Dedifferentiated amniotic fluid mesenchymal stem cell (primary cell): ENCODE measurements around the gene SLC66A3.
"Not testable (repeated sequence)": the region's sequence is repeated elsewhere in the genome, so short reads cannot be mapped to it uniquely, and the experiment has no call there.

Experiments used
- DNase-seq: peaks from one replicate; pipeline ENCODE4 v3.0.0-alpha.2; 2016; ENCODE audit errors: extremely low spot score

Gene SLC66A3

DNA sequence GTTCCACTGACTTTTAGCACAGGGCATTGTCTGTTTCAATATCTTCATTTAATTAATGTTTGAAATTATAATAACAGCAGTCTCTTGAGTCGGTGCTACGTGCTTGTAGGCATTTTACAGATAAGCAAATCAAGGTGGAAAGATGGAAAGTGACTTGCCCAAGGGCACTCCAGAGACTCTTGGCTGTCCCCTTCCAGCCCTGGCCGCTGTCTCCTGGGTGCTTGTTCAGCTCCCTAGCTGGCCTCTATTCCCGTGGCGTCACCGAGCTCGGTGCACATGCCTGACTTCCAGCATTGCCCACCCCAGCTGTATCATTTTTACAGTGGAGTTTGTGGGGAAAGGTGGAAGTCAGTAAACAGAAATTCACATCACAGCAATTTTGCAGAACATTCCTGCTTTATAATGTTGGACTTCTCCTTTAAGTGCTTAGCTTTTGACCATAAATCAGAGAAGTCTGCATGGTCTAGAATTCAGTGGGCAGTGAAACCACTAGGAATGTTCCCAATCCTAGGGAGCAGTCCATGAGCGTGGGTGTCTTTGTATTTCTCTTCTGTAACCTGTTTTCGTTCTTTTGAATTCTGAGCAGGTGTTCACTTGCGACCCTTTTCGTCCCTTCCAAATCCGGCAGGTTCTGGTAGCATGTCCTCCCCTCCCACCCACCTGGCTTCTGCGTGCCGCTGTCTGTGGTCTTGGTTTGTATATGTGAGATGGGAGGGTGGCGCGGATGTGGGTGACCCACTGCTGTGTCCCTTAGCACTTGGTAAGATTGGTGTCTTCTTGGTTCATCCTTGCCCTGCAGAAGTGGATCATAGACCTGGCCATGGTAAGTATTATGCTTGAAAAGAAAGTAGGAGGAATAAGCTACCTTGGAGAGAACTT, 8.4 kb downstream of the SLC66A3 start:
- no peak for DNase-seq

- DNase-seq = not testable (repeated sequence)
Measured at GRCh38 chr2:11165046-11165445, 9.8 kb downstream of the SLC66A3 start.

- no peak for DNase-seq
Measured at GRCh38 chr2:11166476-11166875, 11.2 kb downstream of the SLC66A3 start.

GRCh38 chr2:11168488-11168887, 13.2 kb downstream of the SLC66A3 start:
- no peak for DNase-seq

DNA sequence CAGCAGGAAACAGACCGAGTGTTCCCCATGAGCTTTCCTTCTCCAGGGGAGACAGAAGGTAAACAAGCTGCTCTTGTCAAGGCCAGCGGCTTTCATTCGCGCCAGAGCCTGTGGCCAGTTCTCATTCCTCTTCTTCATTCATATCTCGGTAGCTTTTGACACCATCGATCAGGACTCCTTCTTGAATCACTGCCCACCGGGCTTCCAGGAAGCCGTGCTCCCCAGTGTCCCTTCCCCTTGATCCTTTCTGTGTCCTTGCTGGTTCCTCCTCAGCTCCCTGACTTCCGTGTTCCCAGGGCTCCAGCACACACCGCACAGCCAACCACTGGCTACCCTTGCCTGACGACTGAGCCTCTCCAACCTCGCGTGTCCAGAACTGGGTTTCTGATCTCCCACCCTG, 14.1 kb downstream of the SLC66A3 start:
- no peak for DNase-seq

DNA sequence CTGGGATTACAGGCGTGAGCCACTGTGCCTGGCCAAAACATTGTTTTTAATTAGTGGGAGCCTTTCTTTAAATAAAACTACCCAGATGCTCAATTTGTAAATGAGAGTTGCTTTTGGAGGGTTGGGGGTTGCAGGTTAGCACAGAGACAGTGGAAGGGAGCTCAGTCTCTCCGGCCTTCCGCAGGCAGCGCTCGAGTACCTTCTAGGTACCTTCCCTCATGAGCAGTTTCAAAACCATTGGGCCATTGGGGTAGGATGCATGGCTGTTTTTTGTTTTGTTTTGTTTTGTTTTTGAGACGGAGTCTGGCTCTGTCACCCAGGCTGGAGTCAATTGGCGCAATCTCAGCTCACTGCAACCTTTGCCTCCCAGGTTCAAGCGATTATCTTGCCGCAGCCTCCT, 19.0 kb downstream of the SLC66A3 start:
- DNase-seq = no peak

- DNase-seq = peak; percentile 31
Measured at GRCh38 chr2:11175293-11175795, 20.1 kb downstream of the SLC66A3 start.

DNA sequence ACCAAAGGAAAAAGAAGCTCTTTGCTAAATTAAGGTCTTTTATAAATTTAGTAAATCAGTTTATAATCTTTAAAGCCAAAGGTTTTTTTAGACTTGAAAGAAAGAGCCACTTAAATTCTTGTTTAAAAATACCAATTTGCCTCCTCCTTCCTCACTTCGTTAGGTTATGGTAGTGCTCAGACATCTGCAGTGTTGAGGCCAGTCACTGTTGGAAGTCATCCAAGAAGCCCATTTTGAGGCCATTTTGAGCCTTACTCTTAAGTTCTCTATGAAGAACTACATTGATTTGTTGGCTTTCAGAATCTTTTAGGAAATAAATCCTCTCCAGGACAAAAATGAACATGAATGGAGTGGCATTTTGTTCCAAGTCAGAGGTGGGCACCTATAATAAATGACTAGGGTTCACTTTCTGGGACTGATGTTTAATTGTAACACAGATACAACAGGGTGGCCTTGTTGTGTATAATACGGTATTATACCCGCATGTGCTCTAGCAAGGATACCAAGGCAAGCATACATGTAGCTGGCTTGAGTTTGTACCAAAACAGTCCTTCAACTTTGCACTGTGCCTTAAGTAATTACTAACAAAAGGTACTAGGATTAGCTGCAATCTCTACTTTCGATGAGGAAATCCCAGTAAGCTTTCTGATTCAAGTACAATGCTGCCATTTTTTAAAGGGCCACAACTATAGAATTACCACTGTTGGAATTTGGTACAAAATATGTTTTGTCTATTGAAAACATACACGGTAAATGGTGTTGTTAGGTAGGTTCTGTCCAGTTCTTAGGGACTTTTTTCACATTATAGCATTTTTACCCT, 22.8 kb downstream of the SLC66A3 start:
- no peak for DNase-seq

GRCh38 chr2:11179196-11179595, 23.9 kb downstream of the SLC66A3 start:
- DNase-seq = no peak

DNA sequence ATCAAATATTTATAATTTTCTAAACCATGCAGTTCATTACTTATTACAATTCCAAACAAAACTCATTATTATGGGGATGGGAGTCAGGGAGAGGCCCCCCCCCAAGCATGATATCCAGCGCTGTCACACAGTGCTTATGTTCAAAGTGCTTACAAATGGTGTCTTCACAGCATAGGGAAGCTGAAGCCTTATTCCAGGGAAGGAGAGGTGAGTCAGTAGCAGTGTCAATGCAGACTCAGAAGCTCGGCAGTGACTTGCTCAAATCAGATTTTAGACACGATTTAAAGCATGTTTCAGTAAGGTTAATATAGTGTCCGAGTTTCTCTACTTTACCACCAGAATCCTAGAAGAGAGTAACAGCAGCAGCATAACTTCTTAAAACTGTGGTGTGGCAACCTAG, 24.6 kb downstream of the SLC66A3 start:
- no peak for DNase-seq

DNA sequence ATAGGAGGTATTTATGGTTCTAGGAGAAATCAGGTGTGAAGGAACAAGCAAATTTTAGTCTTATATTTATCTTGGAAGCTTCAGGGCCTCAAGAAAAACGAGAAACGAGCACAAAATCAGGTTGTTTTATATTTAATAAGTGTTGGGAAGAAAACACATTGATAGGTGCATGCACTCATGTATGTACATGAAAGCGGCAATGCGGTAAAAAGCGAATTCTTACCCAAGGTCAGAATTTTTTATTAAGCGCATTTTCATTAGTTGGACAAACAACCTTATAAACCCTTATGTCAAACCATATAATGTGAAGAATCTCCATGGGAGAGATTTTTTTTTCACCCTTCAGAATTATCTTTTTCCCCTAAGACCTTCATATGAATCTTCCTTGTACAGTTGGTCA, 25.4 kb downstream of the SLC66A3 start:
- DNase-seq = no peak

GRCh38 chr2:11182951-11183350, 27.7 kb downstream of the SLC66A3 start:
- no peak for DNase-seq

DNA sequence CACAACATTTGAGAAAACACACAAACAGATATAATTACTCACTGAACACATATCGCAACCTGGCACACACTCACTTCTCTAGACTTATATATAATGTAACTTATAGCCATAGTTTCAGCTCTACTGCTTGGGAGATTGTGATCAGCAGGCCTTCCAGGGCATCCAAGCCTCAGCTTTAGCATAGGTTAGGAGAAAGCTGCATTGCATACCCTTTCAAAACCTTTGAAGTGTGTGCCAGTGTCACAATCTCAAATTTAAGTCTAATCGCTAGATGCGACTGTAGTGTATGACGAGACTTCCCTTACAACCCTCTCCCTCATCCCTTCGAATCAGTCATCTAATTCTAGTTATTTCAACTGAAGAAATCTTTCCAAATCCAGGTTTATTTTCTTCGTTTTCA, 30.9 kb downstream of the SLC66A3 start:
- DNase-seq = no peak

DNA sequence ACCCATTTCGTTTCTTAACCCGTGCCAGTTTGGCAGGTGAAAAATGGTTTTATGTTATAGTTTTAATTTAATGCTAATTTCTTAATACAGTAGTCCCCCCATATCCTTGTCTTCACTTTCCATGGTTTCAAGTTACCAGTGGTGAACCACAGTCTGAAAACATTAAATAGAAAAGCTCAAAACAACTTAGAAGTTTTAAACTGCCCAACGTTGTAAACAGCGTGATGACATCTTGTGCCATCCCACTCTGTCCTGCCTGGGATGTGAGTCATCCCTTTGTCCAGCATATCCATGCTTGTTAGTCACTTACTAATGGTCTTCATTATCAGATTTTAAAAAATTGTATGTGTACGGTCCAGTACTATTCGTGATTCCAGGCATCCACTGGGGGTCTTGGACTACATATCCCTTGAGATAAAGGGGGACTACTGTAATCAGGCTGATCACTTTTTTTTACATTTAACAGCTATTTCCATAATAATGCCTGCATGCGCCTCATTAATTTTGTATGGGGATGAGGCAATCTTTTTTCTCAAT, 31.9 kb downstream of the SLC66A3 start:
- peak; percentile 61 for DNase-seq

- no peak for DNase-seq
Measured at GRCh38 chr2:11187731-11188130, 32.5 kb downstream of the SLC66A3 start.

DNA sequence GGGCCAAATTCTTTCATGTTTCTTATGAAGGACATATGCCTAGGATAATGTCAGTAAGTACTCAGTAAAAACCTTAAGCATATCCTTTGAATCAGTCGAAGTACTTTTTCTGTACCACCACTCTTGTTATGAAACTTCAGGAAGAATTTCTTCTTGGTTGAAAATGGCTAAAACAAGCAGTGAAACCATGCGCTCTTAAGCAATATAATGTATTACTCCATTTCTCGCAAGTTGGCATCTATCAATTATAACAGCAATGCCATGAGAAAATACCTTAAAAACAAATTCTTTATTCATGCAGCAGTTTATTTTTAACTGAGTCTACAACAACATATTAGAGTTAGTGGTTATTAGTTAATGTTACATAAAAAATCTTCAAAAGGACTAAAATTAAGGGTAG, 41.0 kb downstream of the SLC66A3 start:
- DNase-seq = no peak

GRCh38 chr2:11200651-11201050, 45.4 kb downstream of the SLC66A3 start:
- no peak for DNase-seq

- DNase-seq = no peak
Measured at GRCh38 chr2:11201969-11202368, 46.7 kb downstream of the SLC66A3 start.

DNA sequence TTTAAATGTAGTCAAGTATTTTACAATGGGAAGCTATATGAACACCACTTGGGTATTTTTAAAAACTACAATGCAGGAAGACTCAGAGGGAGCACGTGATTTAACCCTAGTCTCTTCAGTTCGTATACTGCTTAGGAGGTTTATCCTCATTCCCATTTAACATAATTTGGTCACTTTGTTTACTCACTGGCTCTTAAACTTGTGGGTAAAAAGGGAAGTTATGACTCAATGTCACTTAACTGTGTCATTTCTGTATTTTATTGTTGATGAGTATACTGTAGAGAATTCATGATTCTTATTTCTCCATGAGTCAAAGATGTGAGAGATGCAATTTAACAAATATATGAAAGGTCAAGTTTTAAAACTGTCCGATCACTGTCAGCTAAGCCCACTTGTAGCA, 48.2 kb downstream of the SLC66A3 start:
- peak; percentile 15 for DNase-seq

GRCh38 chr2:11208083-11208482, 52.8 kb downstream of the SLC66A3 start:
- DNase-seq = no peak

DNA sequence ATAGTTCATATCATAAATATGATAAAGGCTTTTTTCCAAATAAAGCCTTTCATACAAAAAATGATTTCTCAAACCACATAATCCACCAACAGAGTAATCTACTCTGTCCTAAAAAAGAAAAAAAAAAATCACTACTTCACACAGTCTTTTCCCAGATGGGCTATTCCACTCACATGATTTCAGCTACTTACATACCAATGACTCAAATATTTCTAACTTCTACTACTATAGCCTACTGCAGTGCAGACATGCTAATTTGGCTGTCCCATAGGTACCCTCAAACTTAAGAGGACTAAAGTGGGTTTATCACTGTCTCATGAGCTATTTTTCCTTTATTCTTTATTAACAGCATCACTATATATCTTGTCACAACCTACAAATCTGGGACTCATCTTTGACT, 57.4 kb downstream of the SLC66A3 start:
- no peak for DNase-seq

GRCh38 chr2:11213090-11213638, 57.9 kb downstream of the SLC66A3 start:
- no peak for DNase-seq
